Endodermal cell (in vitro differentiated cells): ENCODE measurements around the gene PELI2. TPM values are rescaled to one million over a fixed set of nuclear protein-coding genes. Genes with fewer than 3 reads are reported as not detected.

Experiments
- DNase-seq: peaks from one replicate; pipeline ENCODE4 v3.0.0-alpha.2; 2017
- H3K27ac ChIP-seq: 2 replicates; pipeline ENCODE4 v1.5.1; 2013; ENCODE audit warnings: mild to moderate bottlenecking, low read depth, low read length, moderate library complexity
- H3K27me3 ChIP-seq: 2 replicates; pipeline ENCODE4 v1.6.1; 2013; ENCODE audit warnings: mild to moderate bottlenecking, low read length, moderate library complexity; ENCODE audit not compliant: insufficient read depth, control insufficient read depth, poor library complexity, severe bottlenecking
- H3K36me3 ChIP-seq: 2 replicates; pipeline ENCODE4 v1.7.0; 2013; ENCODE audit warnings: mild to moderate bottlenecking, low read length, moderate library complexity; ENCODE audit not compliant: control insufficient read depth, insufficient read depth
- H3K4me1 ChIP-seq: one replicate; pipeline ENCODE4 v1.7.0; 2013; ENCODE audit warnings: low read length; ENCODE audit not compliant: control insufficient read depth, insufficient read depth
- H3K4me3 ChIP-seq: 2 replicates; pipeline ENCODE4 v1.5.1; 2013; ENCODE audit warnings: mild to moderate bottlenecking, low read length, moderate library complexity
- H3K9ac ChIP-seq: 2 replicates; pipeline ENCODE4 v1.6.1; 2013; ENCODE audit warnings: mild to moderate bottlenecking, low read length, moderate library complexity; ENCODE audit not compliant: poor library complexity, severe bottlenecking; ENCODE audit errors: extremely low read depth
- H3K9me3 ChIP-seq: 2 replicates; pipeline ENCODE4 v1.6.1; 2013; ENCODE audit warnings: mild to moderate bottlenecking, low read length, moderate library complexity; ENCODE audit not compliant: control insufficient read depth
- H3K27ac Mint-ChIP-seq: 2 replicates; pipeline ENCODE4 v1.8.0; 2020; ENCODE audit warnings: mixed read lengths
- H3K27me3 Mint-ChIP-seq: 2 replicates; pipeline ENCODE4 v1.8.0; 2021; ENCODE audit warnings: mild to moderate bottlenecking, mixed read lengths; ENCODE audit not compliant: insufficient read depth
- H3K36me3 Mint-ChIP-seq: 2 replicates; pipeline ENCODE4 v1.8.0; 2020; ENCODE audit warnings: low read depth, mixed read lengths
- H3K4me1 Mint-ChIP-seq: 2 replicates; pipeline ENCODE4 v1.8.0; 2020; ENCODE audit warnings: mixed read lengths
- H3K4me3 Mint-ChIP-seq: 2 replicates; pipeline ENCODE4 v1.8.0; 2020; ENCODE audit warnings: mild to moderate bottlenecking, moderate library complexity, mixed read lengths
- H3K9me3 Mint-ChIP-seq: 2 replicates; pipeline ENCODE4 v1.8.0; 2020; ENCODE audit warnings: mild to moderate bottlenecking, mixed read lengths
- WGBS, 2 experiments: methylation state at CpG; one replicate each; pipeline versions ENCODE4 v1.1.5 to v1.1.7; 2013; ENCODE audit warnings: missing lambda C conversion rate in 2 of 2, mixed read lengths in 1 of 2; ENCODE audit not compliant: insufficient coverage in 1 of 2, insufficient read length in 1 of 2; 5-methylcytosine and 5-hydroxymethylcytosine counted together
- total RNA-seq, 2 donors: library from RNA; stranded (reverse); fragmentation: NEBNext Ultra II Directional in 1 of 2; extraction: Animal tissue kit (Norgen Biotek cat#: 25700) in 1 of 2; gene quantifications; 2 replicates in 1 of 2; 3 replicates in 1 of 2; pipeline ENCODE4 v1.2.1, GENCODE V29; 2021
- TF ChIP-seq, protein P1 (sequence below): fragments of 200-600 bp; sonication (generic); conservative IDR thresholded peaks from 2 replicates; pipeline ENCODE4 v1.5.0; 2021; ENCODE audit warnings: antibody characterized with exemption, mild to moderate bottlenecking

The PELI2 gene
- total RNA-seq, 2 donors from 2014 or later = 5.9 to 8.1 TPM

DNA sequence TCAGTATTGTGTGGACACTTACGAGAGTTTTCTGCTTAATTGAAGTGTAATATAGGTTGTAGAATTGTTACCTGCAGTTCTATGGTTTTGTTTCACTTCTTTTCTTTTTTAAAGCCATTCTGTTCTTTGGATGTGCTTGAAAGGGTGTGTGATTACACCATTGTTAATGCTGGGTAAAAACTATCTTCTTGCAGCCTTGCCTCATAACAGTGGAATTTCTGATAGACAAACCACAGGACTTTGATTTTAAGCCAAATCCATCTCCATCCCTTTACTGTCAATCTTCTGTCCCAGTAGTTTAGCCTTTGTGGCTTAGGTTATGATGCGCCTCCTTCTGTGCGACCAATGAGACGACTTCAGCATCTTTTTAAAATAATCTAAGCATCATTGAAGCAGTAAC lies 182.3 kb downstream of the PELI2 start:
- Histone ChIP-seq H3K9me3 (no peaks in the 10 kb centered on the region), H3K4me3 (no peak overlapping the region), H3K9ac (no peak overlapping the region), H3K36me3 (no peaks in the 10 kb centered on the region), H3K27me3 (no peaks in the 10 kb centered on the region), H3K27ac (no peak overlapping the region), H3K4me1 (no peaks in the 10 kb centered on the region)
- no peaks in the 10 kb centered on the region for H3K27me3 Mint-ChIP-seq
- H3K4me3 Mint-ChIP-seq = no peak overlapping the region
- H3K4me1 Mint-ChIP-seq = no peaks in the 10 kb centered on the region
- H3K27ac Mint-ChIP-seq = no peak overlapping the region
- H3K36me3 Mint-ChIP-seq = no peaks in the 10 kb centered on the region
- TF ChIP-seq, protein P1, sequence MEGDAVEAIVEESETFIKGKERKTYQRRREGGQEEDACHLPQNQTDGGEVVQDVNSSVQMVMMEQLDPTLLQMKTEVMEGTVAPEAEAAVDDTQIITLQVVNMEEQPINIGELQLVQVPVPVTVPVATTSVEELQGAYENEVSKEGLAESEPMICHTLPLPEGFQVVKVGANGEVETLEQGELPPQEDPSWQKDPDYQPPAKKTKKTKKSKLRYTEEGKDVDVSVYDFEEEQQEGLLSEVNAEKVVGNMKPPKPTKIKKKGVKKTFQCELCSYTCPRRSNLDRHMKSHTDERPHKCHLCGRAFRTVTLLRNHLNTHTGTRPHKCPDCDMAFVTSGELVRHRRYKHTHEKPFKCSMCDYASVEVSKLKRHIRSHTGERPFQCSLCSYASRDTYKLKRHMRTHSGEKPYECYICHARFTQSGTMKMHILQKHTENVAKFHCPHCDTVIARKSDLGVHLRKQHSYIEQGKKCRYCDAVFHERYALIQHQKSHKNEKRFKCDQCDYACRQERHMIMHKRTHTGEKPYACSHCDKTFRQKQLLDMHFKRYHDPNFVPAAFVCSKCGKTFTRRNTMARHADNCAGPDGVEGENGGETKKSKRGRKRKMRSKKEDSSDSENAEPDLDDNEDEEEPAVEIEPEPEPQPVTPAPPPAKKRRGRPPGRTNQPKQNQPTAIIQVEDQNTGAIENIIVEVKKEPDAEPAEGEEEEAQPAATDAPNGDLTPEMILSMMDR = no peak
- 93 to 96% methylated on average over 3 to 4 of the region's 4 CpGs for WGBS, 2 experiments
- H3K9me3 Mint-ChIP-seq = no peaks in the 10 kb centered on the region
- DNase-seq = no peak

DNA sequence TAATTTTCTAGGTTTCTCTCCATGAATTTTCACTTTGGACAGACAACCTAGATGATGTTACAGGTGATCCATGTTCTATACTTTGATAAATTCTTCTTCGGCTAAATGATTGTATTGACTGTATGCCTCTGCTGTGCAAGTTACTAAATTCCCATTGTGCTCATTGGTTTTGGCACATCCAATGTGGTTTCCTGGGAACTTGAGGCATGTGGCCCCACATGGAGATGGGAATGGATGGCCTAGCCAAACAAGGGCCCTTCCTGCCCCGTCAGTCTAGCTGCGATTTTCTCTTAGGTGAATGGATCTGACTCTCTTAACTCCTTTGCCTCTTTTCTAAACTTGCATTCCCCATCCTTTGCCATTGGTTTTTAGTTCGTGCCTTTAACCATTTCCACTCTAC lies 186.2 kb downstream of the PELI2 start:
- Histone ChIP-seq H3K27me3 (no peaks in the 10 kb centered on the region), H3K36me3 (no peaks in the 10 kb centered on the region), H3K9me3 (no peaks in the 10 kb centered on the region), H3K27ac (no peak overlapping the region), H3K9ac (no peak overlapping the region), H3K4me1 (no peaks in the 10 kb centered on the region), H3K4me3 (no peak overlapping the region)
- Mint-ChIP-seq H3K27me3 (no peaks in the 10 kb centered on the region), H3K9me3 (no peaks in the 10 kb centered on the region), H3K4me1 (no peaks in the 10 kb centered on the region), H3K4me3 (no peak overlapping the region), H3K27ac (no peak overlapping the region), H3K36me3 (no peaks in the 10 kb centered on the region)
- no peak for DNase-seq
- 78 to 87% methylated on average over 4 of the region's 4 CpGs for WGBS, 2 experiments
- TF ChIP-seq, protein P1 = no peak

DNA sequence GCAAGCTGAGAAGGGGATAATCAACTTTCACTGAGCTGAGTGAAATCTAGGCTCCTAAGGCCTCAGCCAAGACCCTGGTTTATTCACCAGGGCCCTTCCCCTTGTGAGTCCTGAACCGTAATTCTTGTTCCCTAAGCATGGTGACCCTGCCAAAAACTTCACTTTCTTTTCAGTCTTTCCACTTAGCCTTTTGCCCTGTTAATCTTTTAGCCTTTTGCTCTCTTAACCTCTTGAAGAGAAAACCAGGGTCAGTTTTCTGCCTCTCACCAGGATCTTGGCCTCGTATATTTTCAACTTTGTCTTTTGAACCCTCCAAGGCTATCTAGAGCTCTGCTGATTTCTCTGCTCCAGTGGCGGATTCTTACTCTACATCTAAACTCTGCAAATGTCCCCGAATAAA lies 191.0 kb downstream of the PELI2 start:
- Histone ChIP-seq H3K27me3 (no peaks in the 10 kb centered on the region), H3K27ac (no peak overlapping the region), H3K9me3 (no peaks in the 10 kb centered on the region), H3K9ac (no peak overlapping the region), H3K4me3 (no peak overlapping the region), H3K4me1 (no peaks in the 10 kb centered on the region), H3K36me3 (no peaks in the 10 kb centered on the region)
- DNase-seq = no peak
- 91 to 92% methylated on average over 2 to 4 of the region's 4 CpGs for WGBS, 2 experiments
- Mint-ChIP-seq H3K4me3 (no peak overlapping the region), H3K27ac (no peak overlapping the region), H3K9me3 (no peaks in the 10 kb centered on the region), H3K36me3 (no peaks in the 10 kb centered on the region), H3K27me3 (no peaks in the 10 kb centered on the region), H3K4me1 (no peaks in the 10 kb centered on the region)
- TF ChIP-seq, protein P1 = no peak
